HCT116 (cell line): ENCODE data around the gene SEC22B.
"Not testable (repeated sequence)": the region's sequence is repeated elsewhere in the genome, so short reads cannot be mapped to it uniquely, and the experiment has no call there.

Experiments used
- CBX3 ChIP-seq: IDR thresholded peaks from 2 replicates; pipeline ENCODE4 v1.6.1; 2012; ENCODE audit warnings: low read depth
- CEBPB ChIP-seq: IDR thresholded peaks from 2 replicates; pipeline ENCODE4 v1.6.1; 2012; ENCODE audit warnings: low read depth
- EGR1 ChIP-seq: IDR thresholded peaks from 2 replicates; pipeline ENCODE4 v1.6.1; 2012; ENCODE audit warnings: low read depth
- EZH2 ChIP-seq: fragments of 200-600 bp; sonication (generic); IDR thresholded peaks from 2 replicates; pipeline ENCODE4 v1.6.1; 2017; ENCODE audit warnings: antibody characterized with exemption, mixed run types
- EZH2phosphoT487 ChIP-seq: fragments of 200-600 bp; IDR thresholded peaks from 2 replicates; pipeline ENCODE4 v1.6.1; 2018; ENCODE audit warnings: antibody characterized with exemption, borderline replicate concordance
- FOSL1 ChIP-seq: IDR thresholded peaks from 2 replicates; pipeline ENCODE4 v1.6.1; 2012; ENCODE audit warnings: low read depth
- POLR2A ChIP-seq: IDR thresholded peaks from 2 replicates; pipeline ENCODE4 v1.7.0; 2011; ENCODE audit warnings: borderline replicate concordance; ENCODE audit not compliant: insufficient read depth, insufficient read length; ENCODE audit errors: extremely low read depth
- POLR2AphosphoS5 ChIP-seq: IDR thresholded peaks from 2 replicates; pipeline ENCODE4 v1.6.1; 2011; ENCODE audit warnings: mild to moderate bottlenecking, low read depth, low read length, moderate library complexity
- SP1 ChIP-seq: IDR thresholded peaks from 2 replicates; pipeline ENCODE4 v1.6.1; 2012; ENCODE audit warnings: low read depth
- YY1 ChIP-seq: IDR thresholded peaks from 2 replicates; pipeline ENCODE4 v1.6.1; 2011; ENCODE audit warnings: low read length, low read depth, moderate library complexity, mild to moderate bottlenecking; ENCODE audit not compliant: insufficient replicate concordance; ENCODE audit errors: extremely low read depth
- TF ChIP-seq, protein P1 (sequence below): IDR thresholded peaks from 2 replicates; pipeline ENCODE4 v1.6.1; 2012; ENCODE audit warnings: low read depth
- TF ChIP-seq, protein P2 (sequence below), 3 experiments: fragments of 200-600 bp in 1 of 3; sonication (generic) in 1 of 3; IDR thresholded peaks in 2 of 3; conservative IDR thresholded peaks in 1 of 3; 2 replicates each; pipeline ENCODE4 v1.5.1; 2012 to 2017; ENCODE audit warnings: low read depth in 2 of 3, low read length in 2 of 3, antibody characterized with exemption in 1 of 3, borderline replicate concordance in 1 of 3, control low read depth in 1 of 3, mild to moderate bottlenecking in 1 of 3, mixed read lengths in 1 of 3, mixed run types in 1 of 3, moderate library complexity in 1 of 3; ENCODE audit not compliant: insufficient read depth in 1 of 3
- TF ChIP-seq, protein P3 (sequence below): IDR thresholded peaks from 2 replicates; pipeline ENCODE4 v1.6.1; 2011; ENCODE audit warnings: mild to moderate bottlenecking, low read length, moderate library complexity; ENCODE audit not compliant: insufficient replicate concordance; ENCODE audit errors: extremely low read depth
- TF ChIP-seq, protein P4 (sequence below): IDR thresholded peaks from 2 replicates; pipeline ENCODE4 v1.6.1; 2012

DNA sequence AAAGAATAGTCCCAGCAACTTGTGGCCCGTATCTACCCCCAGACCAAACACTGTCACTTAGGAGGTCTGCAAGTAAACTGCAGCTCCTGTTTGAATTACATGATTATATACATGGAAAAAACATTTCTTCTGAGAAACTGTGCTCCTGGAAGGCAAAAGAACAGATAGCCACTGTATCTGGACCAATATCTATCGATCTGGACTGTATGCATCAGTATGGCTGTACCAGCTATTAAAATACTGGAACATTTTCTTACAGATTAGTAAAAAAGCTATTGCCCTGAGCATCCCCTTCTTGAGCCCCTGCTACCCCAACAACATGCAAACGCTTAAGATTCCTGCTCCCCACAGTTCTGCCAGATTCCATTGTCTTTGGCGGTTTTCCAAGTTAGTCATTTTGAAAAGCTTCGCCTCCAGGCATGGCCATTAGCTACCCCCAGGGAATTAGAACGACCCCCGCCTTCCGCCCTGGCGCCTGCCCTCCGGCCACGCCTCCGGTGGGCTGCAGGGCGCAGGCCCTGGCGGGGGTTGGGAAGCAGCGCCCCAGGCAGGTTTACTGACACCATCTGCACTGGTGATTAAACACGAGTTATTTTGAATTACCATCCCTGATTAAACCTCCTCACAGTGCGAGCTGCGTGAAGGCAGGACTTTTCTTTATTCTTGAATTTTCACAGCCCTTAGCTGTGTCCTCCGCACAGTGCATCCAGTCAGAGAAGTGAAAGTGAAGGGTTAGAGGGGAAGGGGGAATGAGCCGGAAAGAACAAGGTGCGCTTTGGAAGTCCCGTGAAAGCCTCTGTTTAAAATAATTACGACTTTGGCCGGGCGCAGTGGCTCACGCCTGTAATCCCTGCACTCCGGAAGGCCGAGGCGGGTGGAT lies 3.7 kb upstream of the SEC22B start:
- TF ChIP-seq, protein P1, sequence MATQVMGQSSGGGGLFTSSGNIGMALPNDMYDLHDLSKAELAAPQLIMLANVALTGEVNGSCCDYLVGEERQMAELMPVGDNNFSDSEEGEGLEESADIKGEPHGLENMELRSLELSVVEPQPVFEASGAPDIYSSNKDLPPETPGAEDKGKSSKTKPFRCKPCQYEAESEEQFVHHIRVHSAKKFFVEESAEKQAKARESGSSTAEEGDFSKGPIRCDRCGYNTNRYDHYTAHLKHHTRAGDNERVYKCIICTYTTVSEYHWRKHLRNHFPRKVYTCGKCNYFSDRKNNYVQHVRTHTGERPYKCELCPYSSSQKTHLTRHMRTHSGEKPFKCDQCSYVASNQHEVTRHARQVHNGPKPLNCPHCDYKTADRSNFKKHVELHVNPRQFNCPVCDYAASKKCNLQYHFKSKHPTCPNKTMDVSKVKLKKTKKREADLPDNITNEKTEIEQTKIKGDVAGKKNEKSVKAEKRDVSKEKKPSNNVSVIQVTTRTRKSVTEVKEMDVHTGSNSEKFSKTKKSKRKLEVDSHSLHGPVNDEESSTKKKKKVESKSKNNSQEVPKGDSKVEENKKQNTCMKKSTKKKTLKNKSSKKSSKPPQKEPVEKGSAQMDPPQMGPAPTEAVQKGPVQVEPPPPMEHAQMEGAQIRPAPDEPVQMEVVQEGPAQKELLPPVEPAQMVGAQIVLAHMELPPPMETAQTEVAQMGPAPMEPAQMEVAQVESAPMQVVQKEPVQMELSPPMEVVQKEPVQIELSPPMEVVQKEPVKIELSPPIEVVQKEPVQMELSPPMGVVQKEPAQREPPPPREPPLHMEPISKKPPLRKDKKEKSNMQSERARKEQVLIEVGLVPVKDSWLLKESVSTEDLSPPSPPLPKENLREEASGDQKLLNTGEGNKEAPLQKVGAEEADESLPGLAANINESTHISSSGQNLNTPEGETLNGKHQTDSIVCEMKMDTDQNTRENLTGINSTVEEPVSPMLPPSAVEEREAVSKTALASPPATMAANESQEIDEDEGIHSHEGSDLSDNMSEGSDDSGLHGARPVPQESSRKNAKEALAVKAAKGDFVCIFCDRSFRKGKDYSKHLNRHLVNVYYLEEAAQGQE, result not testable (repeated sequence)
- not testable (repeated sequence) for TF ChIP-seq EGR1, POLR2A, POLR2AphosphoS5, EZH2, SP1, FOSL1, CBX3, EZH2phosphoT487, CEBPB, YY1
- TF ChIP-seq, protein P2, sequence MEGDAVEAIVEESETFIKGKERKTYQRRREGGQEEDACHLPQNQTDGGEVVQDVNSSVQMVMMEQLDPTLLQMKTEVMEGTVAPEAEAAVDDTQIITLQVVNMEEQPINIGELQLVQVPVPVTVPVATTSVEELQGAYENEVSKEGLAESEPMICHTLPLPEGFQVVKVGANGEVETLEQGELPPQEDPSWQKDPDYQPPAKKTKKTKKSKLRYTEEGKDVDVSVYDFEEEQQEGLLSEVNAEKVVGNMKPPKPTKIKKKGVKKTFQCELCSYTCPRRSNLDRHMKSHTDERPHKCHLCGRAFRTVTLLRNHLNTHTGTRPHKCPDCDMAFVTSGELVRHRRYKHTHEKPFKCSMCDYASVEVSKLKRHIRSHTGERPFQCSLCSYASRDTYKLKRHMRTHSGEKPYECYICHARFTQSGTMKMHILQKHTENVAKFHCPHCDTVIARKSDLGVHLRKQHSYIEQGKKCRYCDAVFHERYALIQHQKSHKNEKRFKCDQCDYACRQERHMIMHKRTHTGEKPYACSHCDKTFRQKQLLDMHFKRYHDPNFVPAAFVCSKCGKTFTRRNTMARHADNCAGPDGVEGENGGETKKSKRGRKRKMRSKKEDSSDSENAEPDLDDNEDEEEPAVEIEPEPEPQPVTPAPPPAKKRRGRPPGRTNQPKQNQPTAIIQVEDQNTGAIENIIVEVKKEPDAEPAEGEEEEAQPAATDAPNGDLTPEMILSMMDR (IDR thresholded peaks at IDR 0.05 in 2 of 3, conservative IDR thresholded peaks at IDR 0.05 in 1 of 3; ENCODE audit: borderline replicate concordance in 1 of 3, insufficient read depth in 1 of 3, low read depth in 2 of 3, low read length in 2 of 3), result not testable (repeated sequence)
- TF ChIP-seq, protein P3, sequence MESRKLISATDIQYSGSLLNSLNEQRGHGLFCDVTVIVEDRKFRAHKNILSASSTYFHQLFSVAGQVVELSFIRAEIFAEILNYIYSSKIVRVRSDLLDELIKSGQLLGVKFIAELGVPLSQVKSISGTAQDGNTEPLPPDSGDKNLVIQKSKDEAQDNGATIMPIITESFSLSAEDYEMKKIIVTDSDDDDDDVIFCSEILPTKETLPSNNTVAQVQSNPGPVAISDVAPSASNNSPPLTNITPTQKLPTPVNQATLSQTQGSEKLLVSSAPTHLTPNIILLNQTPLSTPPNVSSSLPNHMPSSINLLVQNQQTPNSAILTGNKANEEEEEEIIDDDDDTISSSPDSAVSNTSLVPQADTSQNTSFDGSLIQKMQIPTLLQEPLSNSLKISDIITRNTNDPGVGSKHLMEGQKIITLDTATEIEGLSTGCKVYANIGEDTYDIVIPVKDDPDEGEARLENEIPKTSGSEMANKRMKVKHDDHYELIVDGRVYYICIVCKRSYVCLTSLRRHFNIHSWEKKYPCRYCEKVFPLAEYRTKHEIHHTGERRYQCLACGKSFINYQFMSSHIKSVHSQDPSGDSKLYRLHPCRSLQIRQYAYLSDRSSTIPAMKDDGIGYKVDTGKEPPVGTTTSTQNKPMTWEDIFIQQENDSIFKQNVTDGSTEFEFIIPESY, result not testable (repeated sequence)
- TF ChIP-seq, protein P4, sequence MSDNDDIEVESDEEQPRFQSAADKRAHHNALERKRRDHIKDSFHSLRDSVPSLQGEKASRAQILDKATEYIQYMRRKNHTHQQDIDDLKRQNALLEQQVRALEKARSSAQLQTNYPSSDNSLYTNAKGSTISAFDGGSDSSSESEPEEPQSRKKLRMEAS, result not testable (repeated sequence)
